Neuron (in vitro differentiated cells): ENCODE results near the gene RBM39.
"Not testable (repeated sequence)": the region's sequence is repeated elsewhere in the genome, so short reads cannot be mapped to it uniquely, and the experiment has no call there.

Experiments
- H2AFZ ChIP-seq: one replicate; pipeline ENCODE4 v1.6.1; 2013; ENCODE audit warnings: low read depth, mild to moderate bottlenecking, inconsistent platforms, low read length, moderate library complexity
- H3K27me3 ChIP-seq: one replicate; pipeline ENCODE4 v1.6.1; 2013; ENCODE audit warnings: low read length; ENCODE audit not compliant: insufficient read depth
- H3K36me3 ChIP-seq: one replicate; pipeline ENCODE4 v1.6.1; 2013; ENCODE audit warnings: low read length; ENCODE audit not compliant: insufficient read depth
- H3K4me1 ChIP-seq: one replicate; pipeline ENCODE4 v1.6.1; 2013; ENCODE audit warnings: low read length; ENCODE audit not compliant: insufficient read depth
- H3K4me3 ChIP-seq: 2 replicates; pipeline ENCODE4 v1.5.1; 2013; ENCODE audit warnings: mild to moderate bottlenecking, low read length, moderate library complexity
- H3K9me3 ChIP-seq: one replicate; pipeline ENCODE4 v1.6.1; 2013; ENCODE audit warnings: low read length

RBM39 gene

DNA sequence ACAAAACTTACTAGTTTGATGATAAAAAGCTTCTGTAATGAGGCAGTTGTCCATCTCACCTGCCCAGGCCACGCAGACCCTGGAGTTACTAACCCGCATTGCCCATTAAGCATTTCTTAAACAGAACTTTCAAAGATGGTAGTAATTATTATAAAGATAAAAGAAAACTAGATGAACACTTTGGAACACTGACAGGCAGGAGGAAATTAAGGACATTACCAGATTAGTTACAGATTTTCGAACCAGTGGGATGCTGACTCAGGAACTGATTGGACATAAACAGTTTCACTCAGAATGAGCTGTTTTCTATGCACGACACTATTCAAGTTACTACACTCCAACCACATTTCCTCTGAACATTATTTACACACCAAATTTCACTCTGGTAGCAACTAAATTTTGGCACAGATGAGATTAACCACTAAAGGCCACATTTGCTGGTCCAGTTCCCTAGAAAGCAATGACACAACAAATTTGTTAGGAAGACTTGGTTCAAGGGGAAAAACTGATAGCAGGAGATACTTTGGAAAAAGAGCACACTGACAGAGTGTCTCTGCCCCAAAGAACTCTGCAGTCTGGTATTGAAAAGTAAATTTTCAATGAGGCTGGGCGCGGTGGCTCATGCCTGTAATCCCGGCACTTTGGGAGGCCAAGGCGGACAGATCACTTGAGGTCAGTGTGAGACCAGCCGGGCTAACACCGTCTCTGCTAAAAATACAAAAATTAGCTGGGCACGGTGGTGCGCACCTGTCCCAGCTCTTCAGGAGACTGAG lies 39.8 kb downstream of the RBM39 start:
- Histone ChIP-seq H3K27me3 (no peaks in the 10 kb centered on the region), H3K9me3 (no peaks in the 10 kb centered on the region), H3K36me3 (peaks cover 63% of the 10 kb centered on the region), H2AFZ (no peak overlapping the region), H3K4me3 (no peak overlapping the region), H3K4me1 (peaks cover 15% of the 10 kb centered on the region)

DNA sequence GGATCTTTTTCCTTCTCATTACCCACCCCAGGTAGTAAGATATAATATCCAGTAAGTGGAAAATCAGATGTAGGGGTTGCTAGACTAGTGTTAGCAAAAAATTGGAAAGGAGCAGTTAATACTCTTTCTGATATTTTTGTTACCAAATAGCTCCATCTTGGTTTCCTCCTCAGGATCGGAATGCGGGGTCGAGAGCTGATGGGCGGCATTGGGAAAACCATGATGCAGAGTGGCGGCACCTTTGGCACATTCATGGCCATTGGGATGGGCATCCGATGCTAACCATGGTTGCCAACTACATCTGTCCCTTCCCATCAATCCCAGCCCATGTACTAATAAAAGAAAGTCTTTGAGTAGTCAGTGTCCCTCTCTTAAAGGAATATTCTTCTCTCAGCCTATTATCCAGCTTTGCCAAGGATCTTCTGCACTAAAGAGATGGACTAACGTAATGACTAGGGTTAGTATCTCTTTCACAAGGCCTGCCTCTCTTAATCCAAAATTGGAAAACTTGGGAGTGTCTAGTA lies 41.4 kb downstream of the RBM39 start:
- peak overlapping the region; percentile 72 for H3K4me3 ChIP-seq
- H2AFZ ChIP-seq: no peak overlapping the region
- H3K36me3 ChIP-seq: peaks cover 49% of the 10 kb centered on the region

DNA sequence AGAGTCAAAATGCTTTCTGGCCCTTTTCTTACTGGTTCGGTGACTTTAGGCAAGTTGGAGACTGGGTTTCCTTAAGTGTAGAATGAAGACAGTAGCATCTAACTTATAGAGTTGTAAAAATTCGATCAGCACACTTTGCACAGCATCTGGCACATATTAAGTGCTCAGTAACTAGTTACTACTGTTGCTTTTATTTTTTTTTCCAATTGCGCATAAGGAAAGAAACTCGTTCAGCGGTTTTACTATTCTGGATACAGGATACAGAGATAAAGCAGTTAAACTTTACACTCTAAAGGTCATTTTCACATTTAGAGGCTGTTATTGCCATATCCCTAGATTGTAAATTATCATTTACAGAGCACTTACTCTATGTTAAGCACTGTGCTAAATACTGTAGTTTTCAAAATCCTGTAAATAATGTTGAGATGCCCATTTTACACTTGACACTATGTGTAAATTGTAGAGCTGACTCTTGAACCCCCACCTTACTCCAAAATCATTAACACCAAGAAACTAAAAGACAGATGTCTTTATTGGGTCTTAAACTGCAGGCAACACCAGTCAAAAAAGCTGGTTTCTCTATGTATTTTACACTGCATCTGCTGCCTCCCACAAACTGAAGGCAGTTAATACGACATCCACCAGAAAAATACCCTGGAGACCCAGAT lies 42.0 kb downstream of the RBM39 start:
- H2AFZ ChIP-seq: no peak overlapping the region
- H3K36me3 ChIP-seq: peaks cover 43% of the 10 kb centered on the region
- peak overlapping the region; percentile 72 for H3K4me3 ChIP-seq
- no peaks in the 10 kb centered on the region for H3K9me3 ChIP-seq
- H3K4me1 ChIP-seq: peaks cover 15% of the 10 kb centered on the region
- no peaks in the 10 kb centered on the region for H3K27me3 ChIP-seq

More for the DNA sequence above, 41.4 kb downstream of the RBM39 start:
- H3K9me3 ChIP-seq: no peaks in the 10 kb centered on the region
- peaks cover 15% of the 10 kb centered on the region for H3K4me1 ChIP-seq
- H3K27me3 ChIP-seq: no peaks in the 10 kb centered on the region

DNA sequence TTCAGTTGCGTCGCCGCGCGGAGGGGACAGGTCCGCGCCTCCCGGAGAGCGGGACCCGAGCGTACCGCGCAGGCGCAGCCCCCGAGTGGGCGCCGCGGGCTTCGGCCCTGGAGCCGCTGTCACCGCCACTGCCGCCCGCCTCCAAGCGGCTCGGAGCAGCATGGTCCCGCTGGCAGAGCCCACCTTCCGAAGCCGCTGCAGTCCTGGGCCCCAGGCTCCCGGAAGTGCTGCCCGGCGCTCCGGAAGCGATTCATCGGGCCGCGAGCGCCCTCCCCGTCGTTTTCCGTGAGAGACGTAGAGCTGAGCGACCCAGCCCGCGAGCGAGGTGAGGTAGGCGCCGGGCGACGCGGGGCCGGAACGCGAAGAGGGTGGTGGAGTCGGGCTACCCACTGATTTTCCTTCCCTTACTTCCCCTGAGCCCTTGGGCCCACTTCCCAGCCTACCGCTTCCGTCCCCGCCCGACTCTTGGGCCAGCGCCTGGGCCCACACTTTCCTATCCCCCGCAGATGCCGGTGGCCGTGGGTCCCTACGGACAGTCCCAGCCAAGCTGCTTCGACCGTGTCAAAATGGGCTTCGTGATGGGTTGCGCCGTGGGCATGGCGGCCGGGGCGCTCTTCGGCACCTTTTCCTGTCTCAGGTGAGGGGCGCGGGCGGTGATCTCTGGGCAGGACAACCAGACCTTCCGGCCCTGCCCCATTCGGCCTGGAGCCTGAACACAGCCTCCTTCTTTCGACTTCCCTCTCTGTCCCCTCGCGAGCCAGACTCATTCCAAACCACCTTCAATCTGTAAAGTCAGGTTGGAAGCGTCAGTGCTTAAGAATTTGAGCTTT lies 42.7 kb downstream of the RBM39 start, which contains the start of the genes NFS1 and ROMO1:
Gene NFS1, minus strand, starts transcription at position 226 of the 830 bp plus-strand sequence. Its CDS starts 64 bp downstream, at position 162.
Gene ROMO1, plus strand, starts transcription at position 279 of the 830 bp plus-strand sequence. Its CDS starts 228 bp downstream, at position 507.
- peaks cover 15% of the 10 kb centered on the region for H3K4me1 ChIP-seq
- peak within 1 kb of the TSS; percentile 72 for H3K4me3 ChIP-seq
- no peaks in the 10 kb centered on the region for H3K9me3 ChIP-seq
- no peaks in the 10 kb centered on the region for H3K27me3 ChIP-seq
- H2AFZ ChIP-seq: peak within 1 kb of the TSS; percentile 93
- H3K36me3 ChIP-seq: peaks cover 36% of the 10 kb centered on the region

DNA sequence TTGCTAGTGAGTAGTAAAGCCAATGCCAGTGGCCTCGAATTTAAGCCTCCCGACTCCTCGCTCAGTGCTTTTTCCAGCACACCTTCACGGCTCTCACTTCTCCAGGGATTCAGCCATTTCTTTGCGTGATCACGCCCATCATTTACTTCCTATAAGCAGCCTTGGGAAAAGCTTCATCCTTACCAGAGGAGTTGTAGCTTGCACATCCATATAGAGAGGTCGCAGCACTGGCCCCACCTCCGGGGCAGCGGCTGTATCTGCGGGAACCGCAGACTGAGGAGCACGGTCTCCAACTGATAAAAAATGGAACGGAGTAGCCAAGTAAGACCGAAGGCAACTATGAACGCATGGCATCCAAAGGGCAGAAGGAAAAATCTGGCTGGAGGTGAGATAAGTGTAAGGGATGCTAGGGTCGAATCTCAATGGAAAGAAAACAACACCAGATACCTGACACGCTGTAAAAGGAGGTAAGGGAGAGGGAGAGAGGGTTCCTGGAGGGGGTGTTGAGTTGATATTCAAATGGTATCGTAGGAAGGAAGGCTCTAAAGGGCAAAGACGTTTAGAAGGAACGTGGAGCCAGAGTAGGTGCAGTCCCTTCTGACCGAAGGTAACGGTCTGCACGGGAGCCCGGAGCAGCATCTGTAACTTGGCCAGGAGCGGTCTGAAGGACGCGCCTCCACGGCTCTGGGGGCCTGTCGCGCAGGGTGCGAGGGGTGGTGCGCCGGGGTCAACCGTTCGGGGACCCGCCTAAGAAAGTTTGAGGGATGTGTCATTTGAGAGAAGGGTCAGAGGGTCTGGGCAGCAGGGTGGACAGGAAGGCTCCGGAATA lies 43.5 kb downstream of the RBM39 start:
- H3K36me3 ChIP-seq: peaks cover 27% of the 10 kb centered on the region
- H3K4me3 ChIP-seq: peak overlapping the region; percentile 72
- H3K9me3 ChIP-seq: no peaks in the 10 kb centered on the region
- peak overlapping the region; percentile 93 for H2AFZ ChIP-seq
- peaks cover 15% of the 10 kb centered on the region for H3K4me1 ChIP-seq
- H3K27me3 ChIP-seq: no peaks in the 10 kb centered on the region

DNA sequence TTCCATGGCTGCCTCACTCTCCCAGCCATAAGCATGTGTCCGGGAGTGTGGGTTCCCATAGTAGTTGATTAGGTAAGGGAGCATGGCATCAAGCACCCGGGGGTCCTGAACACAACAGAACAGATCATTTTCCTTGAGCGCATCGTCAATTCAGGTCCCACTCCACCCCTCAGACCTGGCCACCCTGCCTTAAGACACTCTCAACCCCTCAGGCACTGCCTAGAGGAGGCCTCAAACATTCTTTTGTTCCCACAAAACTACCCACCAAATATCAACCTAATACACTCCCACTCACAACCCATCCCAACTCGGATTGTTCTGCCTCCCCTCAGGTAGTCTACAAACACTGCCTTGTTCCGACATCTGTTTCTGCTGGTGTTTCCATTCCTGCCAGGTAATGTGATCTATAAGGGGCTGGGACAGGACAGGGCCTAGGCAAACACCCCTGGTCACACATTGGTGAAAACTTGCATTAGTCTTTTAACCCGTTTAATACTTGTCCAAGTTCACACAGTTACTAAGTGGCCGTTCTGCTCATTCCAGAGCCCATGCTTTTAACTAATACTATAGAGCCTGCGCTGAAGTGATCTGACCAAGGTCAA lies 44.3 kb downstream of the RBM39 start:
- Histone ChIP-seq H2AFZ (peak overlapping the region; percentile 93), H3K27me3 (no peaks in the 10 kb centered on the region), H3K4me3 (peak overlapping the region; percentile 72), H3K36me3 (peaks cover 20% of the 10 kb centered on the region), H3K4me1 (peaks cover 15% of the 10 kb centered on the region), H3K9me3 (no peaks in the 10 kb centered on the region)

DNA sequence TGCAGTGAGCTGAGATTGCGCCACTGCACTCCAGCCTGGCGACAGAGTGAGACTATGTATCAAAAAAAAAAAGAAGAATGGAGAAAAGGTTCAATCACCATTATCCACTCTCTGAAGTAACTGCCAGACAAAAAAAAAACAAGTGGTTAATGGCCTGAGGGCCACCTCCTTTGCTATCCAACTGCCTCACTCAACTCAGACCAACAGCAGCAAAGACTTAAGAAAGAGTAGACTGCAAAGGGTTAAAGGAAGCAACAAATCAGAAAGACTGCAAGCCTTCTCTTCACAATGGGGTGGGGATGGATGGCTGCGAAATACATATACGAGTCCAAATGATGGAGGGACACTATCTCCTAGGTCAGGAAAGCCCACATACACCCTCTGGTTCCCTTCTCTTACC lies 46.1 kb downstream of the RBM39 start:
- no peak overlapping the region for H2AFZ ChIP-seq

DNA sequence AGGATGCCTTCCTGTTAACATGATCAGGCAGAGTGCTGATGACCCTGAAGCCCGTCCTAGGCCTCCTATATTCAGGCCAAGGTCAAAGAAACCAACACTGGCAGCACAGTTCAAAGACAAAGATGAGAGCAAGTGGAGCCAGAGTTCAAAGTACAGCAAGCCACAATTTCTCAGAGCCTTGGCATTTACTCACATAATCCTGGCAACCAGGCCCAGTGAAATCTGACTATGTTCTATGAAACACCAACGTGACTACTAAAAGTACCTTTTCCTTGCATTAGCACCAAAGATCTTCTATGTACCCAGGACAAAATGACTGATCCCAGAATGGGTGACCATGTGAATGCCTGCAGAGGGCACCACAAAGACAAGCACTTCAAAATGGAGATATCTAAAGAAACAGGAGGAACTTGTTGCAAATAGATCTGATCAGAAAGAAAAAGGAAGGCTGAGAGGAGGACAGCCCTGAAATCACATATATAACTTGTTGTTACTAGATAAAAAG lies 46.8 kb downstream of the RBM39 start:
- Histone ChIP-seq H3K4me3 (no peak overlapping the region), H3K4me1 (peaks cover 11% of the 10 kb centered on the region), H2AFZ (no peak overlapping the region), H3K27me3 (no peaks in the 10 kb centered on the region), H3K36me3 (peaks cover under 1% of the 10 kb centered on the region), H3K9me3 (no peaks in the 10 kb centered on the region)

More for the DNA sequence above, 46.1 kb downstream of the RBM39 start:
- Histone ChIP-seq H3K4me1 (peaks cover 15% of the 10 kb centered on the region), H3K4me3 (no peak overlapping the region), H3K36me3 (peaks cover 3% of the 10 kb centered on the region), H3K9me3 (no peaks in the 10 kb centered on the region), H3K27me3 (no peaks in the 10 kb centered on the region)

DNA sequence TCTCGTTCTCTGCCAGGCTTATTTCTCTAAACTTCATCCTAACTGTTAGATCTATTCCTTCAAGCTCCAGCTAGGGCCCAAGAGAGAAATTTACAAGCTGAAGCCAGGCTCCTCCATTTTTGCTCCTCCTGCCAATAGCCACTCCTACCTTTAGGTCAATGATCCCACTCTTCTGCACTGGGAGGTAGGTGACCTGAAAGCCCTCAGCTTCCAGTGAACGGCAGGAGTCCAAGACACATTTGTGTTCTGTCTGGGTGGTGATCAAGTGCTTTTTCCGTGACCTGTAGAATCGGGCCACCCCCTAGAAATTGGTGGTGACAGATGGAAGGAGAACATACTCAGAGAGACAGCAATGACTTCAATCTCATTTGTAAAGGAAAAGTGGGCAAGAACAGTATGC lies 51.8 kb downstream of the RBM39 start:
- Histone ChIP-seq H3K27me3 (no peaks in the 10 kb centered on the region), H3K4me1 (no peaks in the 10 kb centered on the region), H3K9me3 (peaks cover 4% of the 10 kb centered on the region), H3K36me3 (peaks cover 12% of the 10 kb centered on the region), H3K4me3 (no peak overlapping the region), H2AFZ (no peak overlapping the region)

DNA sequence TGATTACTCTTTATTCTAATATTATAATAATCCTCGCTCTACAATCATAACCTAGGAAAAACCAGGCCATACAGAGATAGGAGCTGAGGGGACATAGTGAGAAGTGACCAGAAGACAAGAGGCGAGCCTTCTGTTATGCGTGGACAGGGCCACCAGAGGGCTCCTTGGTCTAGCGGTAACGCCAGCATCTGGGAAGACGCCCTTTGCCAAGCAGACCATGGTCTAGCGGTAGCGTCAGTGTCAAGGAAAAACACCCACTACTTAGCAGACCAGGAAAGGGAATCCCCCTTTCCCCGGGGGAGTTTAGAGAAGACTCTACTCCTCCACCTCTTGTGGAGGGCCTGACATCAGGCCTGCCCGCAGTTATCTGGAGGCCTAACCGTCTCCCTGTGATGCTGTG lies 55.2 kb downstream of the RBM39 start:
- not testable (repeated sequence) for H3K4me3 ChIP-seq, H3K27me3 ChIP-seq, H2AFZ ChIP-seq, H3K9me3 ChIP-seq, H3K4me1 ChIP-seq
- H3K36me3 ChIP-seq: peaks cover 12% of the 10 kb centered on the region

DNA sequence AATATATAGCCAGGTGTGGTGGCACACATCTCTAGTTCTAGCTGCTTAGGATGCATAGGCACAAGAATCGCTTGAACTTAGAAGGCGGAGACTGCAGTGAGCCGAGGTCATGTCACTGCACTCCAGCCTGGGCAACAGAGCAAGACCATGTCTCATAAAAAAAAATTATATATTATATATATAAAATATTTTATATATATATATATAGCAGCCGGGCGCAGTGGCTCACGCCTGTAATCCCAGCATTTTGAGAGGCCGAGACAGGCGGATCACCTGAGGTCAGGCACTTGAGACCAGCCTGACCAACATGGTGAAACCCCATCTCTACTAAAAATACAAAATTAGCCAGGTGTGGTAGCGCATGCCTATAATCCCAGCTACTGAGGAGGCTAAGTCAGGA lies 56.7 kb downstream of the RBM39 start:
- H3K9me3 ChIP-seq, H3K27me3 ChIP-seq, H2AFZ ChIP-seq, H3K4me1 ChIP-seq, H3K4me3 ChIP-seq: not testable (repeated sequence)
- peaks cover 12% of the 10 kb centered on the region for H3K36me3 ChIP-seq

DNA sequence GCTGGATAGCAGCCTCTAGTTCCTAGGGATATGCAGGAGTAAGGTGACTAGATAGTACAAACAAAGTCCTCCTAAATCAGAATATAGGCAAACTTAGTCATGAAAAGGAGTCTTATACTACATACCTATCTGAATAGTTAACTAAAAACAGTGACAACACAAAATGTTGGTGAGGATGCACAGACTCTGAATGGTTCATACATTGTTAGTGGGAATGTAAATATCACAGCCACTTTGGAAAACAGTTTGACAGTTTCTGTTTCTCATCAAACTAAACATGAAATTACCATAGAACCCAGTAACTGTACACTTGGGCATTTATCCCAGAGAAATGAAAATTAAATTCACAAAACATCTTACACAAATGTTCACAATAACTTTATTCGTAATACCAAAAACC lies 60.1 kb downstream of the RBM39 start:
- H3K36me3 ChIP-seq: no peaks in the 10 kb centered on the region
- no peaks in the 10 kb centered on the region for H3K9me3 ChIP-seq
- no peaks in the 10 kb centered on the region for H3K4me1 ChIP-seq
- H3K27me3 ChIP-seq: no peaks in the 10 kb centered on the region
- H2AFZ ChIP-seq: no peak overlapping the region
- H3K4me3 ChIP-seq: no peak overlapping the region
